Suprapubic skin (tissue), 4 donors: Measurements from ENCODE around the gene RNF11. TPM values are rescaled to one million over a fixed set of nuclear protein-coding genes. Genes with fewer than 3 reads are reported as not detected.

Experiments
- DNase-seq, 2 donors: peaks; one replicate each; pipeline ENCODE4 v3.0.0-alpha.2; 2019; ENCODE audit warnings: low spot score in 2 of 2
- H3K27ac ChIP-seq: fragments of 200-600 bp; sonication (generic); one replicate; pipeline ENCODE4 v1.5.1; 2019
- H3K27me3 ChIP-seq: fragments of 200-600 bp; sonication (generic); one replicate; pipeline ENCODE4 v1.5.1; 2019
- H3K36me3 ChIP-seq: fragments of 200-600 bp; sonication (generic); one replicate; pipeline ENCODE4 v1.5.1; 2019
- H3K4me1 ChIP-seq: fragments of 200-600 bp; sonication (generic); one replicate; pipeline ENCODE4 v1.5.1; 2019
- H3K4me3 ChIP-seq: fragments of 200-600 bp; sonication (generic); one replicate; pipeline ENCODE4 v1.5.1; 2019; ENCODE audit warnings: mild to moderate bottlenecking
- H3K9me3 ChIP-seq: fragments of 200-600 bp; sonication (generic); one replicate; pipeline ENCODE4 v1.5.1; 2019
- CTCF ChIP-seq, 2 donors: fragments of 200-600 bp in 1 of 2; fragments of 450-650 bp in 1 of 2; sonication (generic) in 1 of 2; IDR thresholded peaks; one replicate each; pipeline ENCODE4 v1.5.1; 2016 to 2019; ENCODE audit warnings: antibody characterized with exemption in 2 of 2, mild to moderate bottlenecking in 1 of 2, moderate library complexity in 1 of 2
- EP300 ChIP-seq: sonication (generic); formaldehyde crosslinking; IDR thresholded peaks from one replicate; pipeline ENCODE4 v1.6.1; 2017; ENCODE audit warnings: antibody characterized with exemption
- POLR2A ChIP-seq, 2 donors: fragments of 450-650 bp; IDR thresholded peaks; one replicate each; pipeline ENCODE4 v1.6.1; 2017; ENCODE audit warnings: antibody characterized with exemption in 2 of 2, mild to moderate bottlenecking in 2 of 2, moderate library complexity in 2 of 2
- POLR2AphosphoS5 ChIP-seq, 3 donors: sonication (generic); formaldehyde crosslinking; IDR thresholded peaks; one replicate each; pipeline ENCODE4 v1.6.1; 2017; ENCODE audit warnings: antibody characterized with exemption in 3 of 3
- WGBS: methylation state at CpG from one replicate; pipeline ENCODE4 v1.1.5; 2018; 5-methylcytosine and 5-hydroxymethylcytosine counted together
- total RNA-seq, 4 donors: library from RNA; depleted of rRNA; stranded (reverse); fragments of >200 nt; gene quantifications; one replicate each; pipeline ENCODE4 v1.1.0, GENCODE V29; 2016

RNF11 gene
- total RNA-seq, 4 donors from 2014 or later: 80.8 to 93.1 (median 81.5) TPM

- WGBS: 41% methylated on average over 8 of the region's 8 CpGs
- TF ChIP-seq EP300 (no peak), POLR2A (IDR thresholded peaks at IDR 0.05) (no peak), CTCF (IDR thresholded peaks at IDR 0.05) (no peak), POLR2AphosphoS5 (IDR thresholded peaks at IDR 0.05) (no peak)
- no peak for DNase-seq
- Histone ChIP-seq H3K36me3 (no peaks in the 10 kb centered on the region), H3K4me3 (no peak overlapping the region), H3K27me3 (no peaks in the 10 kb centered on the region), H3K9me3 (no peaks in the 10 kb centered on the region), H3K4me1 (no peaks in the 10 kb centered on the region), H3K27ac (no peak overlapping the region)
Observed at GRCh38 chr1:51303751-51304251, 67.7 kb downstream of the RNF11 start.

GRCh38 chr1:51304360-51304759 is 68.3 kb downstream of the RNF11 start:
- H3K27me3 ChIP-seq: no peaks in the 10 kb centered on the region
- TF ChIP-seq POLR2AphosphoS5 (IDR thresholded peaks at IDR 0.05) (no peak), CTCF (IDR thresholded peaks at IDR 0.05) (no peak), EP300 (no peak), POLR2A (IDR thresholded peaks at IDR 0.05) (no peak)
- no peaks in the 10 kb centered on the region for H3K36me3 ChIP-seq
- DNase-seq: no peak
- H3K27ac ChIP-seq: no peak overlapping the region
- no peak overlapping the region for H3K4me3 ChIP-seq
- 33% methylated on average over 1 of the region's 1 CpG for WGBS
- H3K9me3 ChIP-seq: no peaks in the 10 kb centered on the region
- H3K4me1 ChIP-seq: no peaks in the 10 kb centered on the region

- Histone ChIP-seq H3K36me3 (no peaks in the 10 kb centered on the region), H3K27me3 (no peaks in the 10 kb centered on the region), H3K9me3 (no peaks in the 10 kb centered on the region), H3K4me3 (no peak overlapping the region), H3K27ac (no peak overlapping the region), H3K4me1 (no peaks in the 10 kb centered on the region)
- WGBS: 53% methylated on average over 2 of the region's 4 CpGs
- TF ChIP-seq POLR2A (IDR thresholded peaks at IDR 0.05) (no peak), POLR2AphosphoS5 (IDR thresholded peaks at IDR 0.05) (no peak), CTCF (IDR thresholded peaks at IDR 0.05) (no peak), EP300 (no peak)
- DNase-seq: no peak
Observed at GRCh38 chr1:51305371-51305823, 69.3 kb downstream of the RNF11 start.

DNA sequence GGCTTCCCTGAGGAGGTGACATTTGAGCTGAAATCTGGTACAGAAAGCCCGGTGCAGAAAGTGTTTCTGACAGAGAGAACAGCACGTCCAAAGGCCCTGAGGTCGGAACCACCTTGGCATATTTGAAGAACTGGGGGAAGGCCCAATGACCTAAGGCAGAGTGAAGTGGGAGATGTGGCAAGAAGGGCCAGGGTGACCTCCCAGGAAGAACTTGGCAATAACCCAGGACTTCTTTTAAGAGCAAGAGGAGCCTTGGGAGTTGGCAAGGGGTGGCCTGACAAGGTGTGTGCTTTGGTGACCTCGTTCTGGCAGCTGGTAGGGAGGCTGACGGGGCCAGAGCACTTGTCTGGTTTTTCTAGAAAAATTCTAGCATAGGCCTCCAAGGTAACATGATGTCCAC is 70.9 kb downstream of the RNF11 start:
- H3K36me3 ChIP-seq: no peaks in the 10 kb centered on the region
- WGBS: 79% methylated on average over 5 of the region's 5 CpGs
- H3K4me3 ChIP-seq: no peak overlapping the region
- TF ChIP-seq POLR2A (IDR thresholded peaks at IDR 0.05) (no peak), CTCF (IDR thresholded peaks at IDR 0.05) (no peak), POLR2AphosphoS5 (IDR thresholded peaks at IDR 0.05) (no peak)
- no peaks in the 10 kb centered on the region for H3K27me3 ChIP-seq
- no peak for DNase-seq
- no peaks in the 10 kb centered on the region for H3K4me1 ChIP-seq
- H3K9me3 ChIP-seq: no peaks in the 10 kb centered on the region
- no peak overlapping the region for H3K27ac ChIP-seq

GRCh38 chr1:51308636-51309035 is 72.6 kb downstream of the RNF11 start:
- Histone ChIP-seq H3K27me3 (no peaks in the 10 kb centered on the region), H3K27ac (no peak overlapping the region), H3K4me3 (no peak overlapping the region), H3K36me3 (no peaks in the 10 kb centered on the region), H3K9me3 (no peaks in the 10 kb centered on the region), H3K4me1 (peaks cover 4% of the 10 kb centered on the region)
- no peak for TF ChIP-seq POLR2A (IDR thresholded peaks at IDR 0.05)
- TF ChIP-seq EP300: no peak
- no peak for TF ChIP-seq CTCF (IDR thresholded peaks at IDR 0.05)
- TF ChIP-seq POLR2AphosphoS5 (IDR thresholded peaks at IDR 0.05): no peak
- 94% methylated on average over 6 of the region's 6 CpGs for WGBS
- DNase-seq: no peak
